Esophagus muscularis mucosa (tissue), 4 donors: ENCODE measurements around the gene NR5A2.

Source experiments
- CTCF ChIP-seq, 3 experiments: fragments of 200-600 bp in 2 of 3; fragments of 450-650 bp in 1 of 3; sonication (generic) in 2 of 3; IDR thresholded peaks; one replicate each; pipeline ENCODE4 v1.5.1; 2017 to 2019; ENCODE audit warnings: antibody characterized with exemption in 3 of 3, mild to moderate bottlenecking in 2 of 3, moderate library complexity in 1 of 3
- EP300 ChIP-seq: sonication (generic); formaldehyde crosslinking; IDR thresholded peaks from one replicate; pipeline ENCODE4 v1.6.1; 2017; ENCODE audit warnings: antibody characterized with exemption
- POLR2AphosphoS5 ChIP-seq, 2 donors: sonication (generic); formaldehyde crosslinking; IDR thresholded peaks; one replicate each; pipeline ENCODE4 v1.6.1; 2017; ENCODE audit warnings: antibody characterized with exemption in 2 of 2

GRCh38 chr1:200039849-200040474, 12.5 kb downstream of the NR5A2 start:
- TF ChIP-seq CTCF (IDR thresholded peaks at IDR 0.05) (no peak), EP300 (no peak), POLR2AphosphoS5 (IDR thresholded peaks at IDR 0.05) (no peak)
